Esophagus squamous epithelium (tissue), 5 donors: Measurements from ENCODE around the gene TROAP. TPM values are rescaled to one million over a fixed set of nuclear protein-coding genes. Genes with fewer than 3 reads are reported as not detected.

Experiments used
- DNase-seq: peaks from one replicate; lab custom pipeline; 2025; lab: John Stamatoyannopoulos, UW
- H3K27ac ChIP-seq, 4 donors: fragments of 200-600 bp; sonication (generic); one replicate each; pipeline ENCODE4 v1.5.1; 2016 to 2019; ENCODE audit warnings: mild to moderate bottlenecking in 1 of 4
- H3K27me3 ChIP-seq, 4 donors: fragments of 200-600 bp; sonication (generic); 1 replicate in 3 of 4; 2 replicates in 1 of 4; pipeline versions ENCODE4 v1.5.1 to v1.6.0; 2017 to 2021; ENCODE audit warnings: antibody characterized with exemption in 1 of 4
- H3K36me3 ChIP-seq, 3 donors: fragments of 200-600 bp; sonication (generic); one replicate each; pipeline ENCODE4 v1.5.1; 2016 to 2019
- H3K4me1 ChIP-seq, 3 donors: fragments of 200-600 bp; sonication (generic); one replicate each; pipeline ENCODE4 v1.5.1; 2017 to 2019
- H3K4me3 ChIP-seq, 4 donors: fragments of 200-600 bp; sonication (generic); 1 replicate in 3 of 4; 2 replicates in 1 of 4; pipeline ENCODE4 v1.5.1; 2016 to 2019; ENCODE audit warnings: mild to moderate bottlenecking in 2 of 4, moderate library complexity in 1 of 4
- H3K9me3 ChIP-seq, 3 donors: fragments of 200-600 bp; sonication (generic); one replicate each; pipeline ENCODE4 v1.5.1; 2016 to 2019
- POLR2A ChIP-seq, 4 donors: fragments of 450-650 bp; IDR thresholded peaks; one replicate each; pipeline ENCODE4 v1.6.1; 2017; ENCODE audit warnings: antibody characterized with exemption in 4 of 4, mild to moderate bottlenecking in 4 of 4, moderate library complexity in 3 of 4
- WGBS, 2 donors: methylation state at CpG; one replicate each; pipeline ENCODE4 v1.1.5; 2018; 5-methylcytosine and 5-hydroxymethylcytosine counted together
- intact Hi-C: fragments of 100-400 bp; cut with DNase I; formaldehyde crosslinking; loops from one replicate; pipeline ENCODE4 v1.15.0; 2022
- total RNA-seq, 4 donors: library from RNA; depleted of rRNA; stranded (reverse); fragments of >200 nt; gene quantifications; one replicate each; pipeline ENCODE4 v1.1.0, GENCODE V29; 2016
- TF ChIP-seq, protein P1 (sequence below), 6 experiments: fragments of 450-650 bp in 4 of 6; fragments of 200-600 bp in 2 of 6; sonication (generic) in 2 of 6; IDR thresholded peaks; one replicate each; pipeline ENCODE4 v1.5.1; 2016 to 2019; ENCODE audit warnings: antibody characterized with exemption in 6 of 6, mild to moderate bottlenecking in 4 of 6, moderate library complexity in 4 of 6
- donor health status: DM: yes; HTN: yes; CAD: no.

The TROAP gene
- total RNA-seq, 4 donors from 2014 or later = 4.6 to 17.5 (median 8.8) TPM

DNA sequence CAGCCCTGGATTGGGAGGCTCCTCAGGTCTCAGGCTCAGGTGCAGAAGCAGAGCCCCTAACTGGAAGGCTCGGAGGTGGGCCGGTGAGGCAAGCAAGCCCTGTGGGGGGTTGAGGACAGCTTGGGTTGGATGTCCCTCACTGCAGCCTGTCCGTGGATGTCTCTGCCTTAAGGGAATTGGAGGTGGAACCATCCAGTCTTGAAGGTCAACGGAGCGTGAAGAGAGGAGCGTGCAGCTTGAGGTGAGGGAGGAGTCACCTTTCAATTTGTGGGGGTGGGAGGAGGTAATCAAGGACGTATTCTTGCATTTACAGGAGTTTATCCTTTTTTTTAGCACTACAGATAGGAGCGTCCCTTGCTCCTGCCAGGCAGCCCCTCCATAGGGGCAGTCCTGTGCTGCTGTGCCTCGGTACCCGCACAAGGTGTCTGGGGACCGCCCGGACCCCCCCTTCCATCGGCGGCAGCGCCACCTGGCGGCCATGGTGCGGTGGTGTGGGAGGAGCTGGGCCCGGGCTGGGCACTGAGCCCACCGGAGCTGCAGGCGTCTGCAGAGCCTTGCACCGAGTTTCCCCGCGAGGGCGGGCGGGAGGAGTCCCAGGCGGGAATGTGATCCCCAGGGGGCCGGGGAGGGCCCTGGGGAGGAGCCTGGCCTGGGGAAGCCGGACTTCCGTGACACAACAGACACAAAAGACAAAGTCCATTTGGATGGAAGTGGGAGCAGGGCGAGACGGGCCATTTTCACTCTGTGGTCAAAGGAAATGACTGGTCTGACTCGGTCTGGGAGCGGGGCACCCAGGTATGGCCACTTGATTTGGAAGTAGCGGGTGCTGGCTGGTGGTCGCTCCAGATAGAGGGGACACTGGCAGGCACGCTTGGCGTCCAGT lies 24.5 kb downstream of the TROAP start:
- no peaks in the 10 kb centered on the region for H3K9me3 ChIP-seq
- intact Hi-C loops = no loop called here
- DNase-seq = no peak
- TF ChIP-seq POLR2A (IDR thresholded peaks at IDR 0.05) = no peak
- TF ChIP-seq, protein P1, sequence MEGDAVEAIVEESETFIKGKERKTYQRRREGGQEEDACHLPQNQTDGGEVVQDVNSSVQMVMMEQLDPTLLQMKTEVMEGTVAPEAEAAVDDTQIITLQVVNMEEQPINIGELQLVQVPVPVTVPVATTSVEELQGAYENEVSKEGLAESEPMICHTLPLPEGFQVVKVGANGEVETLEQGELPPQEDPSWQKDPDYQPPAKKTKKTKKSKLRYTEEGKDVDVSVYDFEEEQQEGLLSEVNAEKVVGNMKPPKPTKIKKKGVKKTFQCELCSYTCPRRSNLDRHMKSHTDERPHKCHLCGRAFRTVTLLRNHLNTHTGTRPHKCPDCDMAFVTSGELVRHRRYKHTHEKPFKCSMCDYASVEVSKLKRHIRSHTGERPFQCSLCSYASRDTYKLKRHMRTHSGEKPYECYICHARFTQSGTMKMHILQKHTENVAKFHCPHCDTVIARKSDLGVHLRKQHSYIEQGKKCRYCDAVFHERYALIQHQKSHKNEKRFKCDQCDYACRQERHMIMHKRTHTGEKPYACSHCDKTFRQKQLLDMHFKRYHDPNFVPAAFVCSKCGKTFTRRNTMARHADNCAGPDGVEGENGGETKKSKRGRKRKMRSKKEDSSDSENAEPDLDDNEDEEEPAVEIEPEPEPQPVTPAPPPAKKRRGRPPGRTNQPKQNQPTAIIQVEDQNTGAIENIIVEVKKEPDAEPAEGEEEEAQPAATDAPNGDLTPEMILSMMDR (IDR thresholded peaks at IDR 0.05) = peak; percentile 85 to 97 (median 90)
- H3K27ac ChIP-seq = no peak overlapping the region
- peaks cover 16 to 98% (median 21%) of the 10 kb centered on the region in 4 donors for H3K27me3 ChIP-seq
- H3K4me3 ChIP-seq = peak overlapping the region; percentile 7 to 62 (median 40)
- H3K36me3 ChIP-seq = no peaks in the 10 kb centered on the region
- H3K4me1 ChIP-seq = peaks cover 40 to 53% (median 47%) of the 10 kb centered on the region in 3 donors
- WGBS, 2 donors = 2 to 18% methylated on average over 6 to 23 of the region's 37 CpGs

DNA sequence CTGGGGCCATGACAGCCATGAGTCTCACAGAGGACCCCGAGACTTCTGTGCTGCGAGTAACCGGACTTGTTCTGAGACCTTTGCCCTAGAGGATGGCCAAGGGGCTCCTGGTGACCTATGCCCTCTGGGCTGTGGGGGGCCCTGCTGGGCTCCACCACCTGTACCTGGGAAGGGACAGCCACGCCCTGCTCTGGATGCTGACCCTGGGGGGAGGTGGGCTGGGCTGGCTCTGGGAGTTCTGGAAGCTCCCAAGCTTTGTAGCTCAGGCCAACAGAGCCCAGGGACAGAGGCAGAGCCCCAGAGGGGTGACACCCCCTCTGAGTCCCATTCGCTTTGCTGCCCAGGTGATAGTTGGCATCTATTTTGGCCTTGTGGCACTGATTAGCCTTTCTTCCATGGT lies 25.7 kb downstream of the TROAP start:
- Histone ChIP-seq H3K9me3 (no peaks in the 10 kb centered on the region), H3K27ac (no peak overlapping the region), H3K36me3 (no peaks in the 10 kb centered on the region), H3K4me1 (peaks cover 32 to 41% (median 35%) of the 10 kb centered on the region in 3 donors), H3K27me3 (peaks cover 16 to 97% (median 21%) of the 10 kb centered on the region in 4 donors), H3K4me3 (no peak overlapping the region)
- DNase-seq = no peak
- intact Hi-C loops = no loop called here
- 89 to 100% methylated on average over 4 to 5 of the region's 5 CpGs for WGBS, 2 donors
- TF ChIP-seq, protein P1 (IDR thresholded peaks at IDR 0.05) = no peak
- TF ChIP-seq POLR2A (IDR thresholded peaks at IDR 0.05) = no peak

DNA sequence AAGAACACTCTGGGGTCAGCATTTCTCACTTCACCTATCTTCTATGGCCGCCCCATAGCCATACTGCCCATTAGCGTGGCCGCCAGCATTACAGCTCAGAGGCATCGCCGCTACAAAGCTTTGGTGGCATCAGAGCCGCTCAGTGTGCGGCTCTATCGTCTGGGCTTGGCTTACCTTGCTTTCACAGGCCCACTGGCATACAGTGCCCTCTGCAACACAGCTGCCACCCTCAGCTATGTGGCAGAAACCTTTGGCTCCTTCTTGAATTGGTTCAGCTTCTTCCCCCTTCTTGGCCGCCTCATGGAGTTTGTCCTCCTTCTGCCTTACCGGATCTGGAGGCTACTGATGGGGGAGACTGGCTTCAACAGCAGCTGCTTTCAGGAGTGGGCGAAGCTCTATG lies 26.2 kb downstream of the TROAP start:
- Histone ChIP-seq H3K27ac (no peak overlapping the region), H3K9me3 (no peaks in the 10 kb centered on the region), H3K36me3 (no peaks in the 10 kb centered on the region), H3K4me1 (peaks cover 32 to 38% (median 34%) of the 10 kb centered on the region in 3 donors), H3K4me3 (no peak overlapping the region), H3K27me3 (peaks cover 16 to 93% (median 21%) of the 10 kb centered on the region in 4 donors)
- WGBS, 2 donors = 90 to 97% methylated on average over 6 to 11 of the region's 11 CpGs
- intact Hi-C loops = no loop called here
- no peak for DNase-seq
- no peak for TF ChIP-seq POLR2A (IDR thresholded peaks at IDR 0.05)
- TF ChIP-seq, protein P1 (IDR thresholded peaks at IDR 0.05) = no peak

DNA sequence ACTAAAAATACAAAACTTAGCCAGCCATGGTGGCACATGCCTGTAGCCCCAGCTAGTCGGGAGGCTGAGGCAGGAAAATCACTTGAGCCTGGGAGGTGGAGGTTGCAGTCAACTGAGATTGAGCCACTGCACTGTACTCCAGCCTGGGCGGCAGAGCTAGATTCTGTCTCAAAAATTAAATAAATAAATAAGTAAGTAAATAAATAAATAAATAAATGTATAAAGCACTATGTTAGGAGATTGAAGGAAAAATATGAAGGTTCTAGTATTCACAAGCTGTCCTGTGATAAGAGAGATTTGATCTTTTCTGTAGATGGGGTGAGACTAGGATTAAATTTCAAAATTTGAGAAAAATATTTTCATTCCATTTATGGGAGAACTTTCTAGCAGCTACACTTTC lies 29.3 kb downstream of the TROAP start:
- Histone ChIP-seq H3K4me1 (peaks cover 7 to 10% (median 7%) of the 10 kb centered on the region in 3 donors), H3K36me3 (no peaks in the 10 kb centered on the region), H3K27ac (no peak overlapping the region), H3K4me3 (no peak overlapping the region), H3K9me3 (no peaks in the 10 kb centered on the region), H3K27me3 (peaks cover 0 to 78% (median under 1%) of the 10 kb centered on the region in 4 donors)
- intact Hi-C loops = no loop called here
- DNase-seq = no peak
- TF ChIP-seq, protein P1 (IDR thresholded peaks at IDR 0.05) = no peak
- no peak for TF ChIP-seq POLR2A (IDR thresholded peaks at IDR 0.05)
- 74 to 94% methylated on average over 2 of the region's 2 CpGs for WGBS, 2 donors

DNA sequence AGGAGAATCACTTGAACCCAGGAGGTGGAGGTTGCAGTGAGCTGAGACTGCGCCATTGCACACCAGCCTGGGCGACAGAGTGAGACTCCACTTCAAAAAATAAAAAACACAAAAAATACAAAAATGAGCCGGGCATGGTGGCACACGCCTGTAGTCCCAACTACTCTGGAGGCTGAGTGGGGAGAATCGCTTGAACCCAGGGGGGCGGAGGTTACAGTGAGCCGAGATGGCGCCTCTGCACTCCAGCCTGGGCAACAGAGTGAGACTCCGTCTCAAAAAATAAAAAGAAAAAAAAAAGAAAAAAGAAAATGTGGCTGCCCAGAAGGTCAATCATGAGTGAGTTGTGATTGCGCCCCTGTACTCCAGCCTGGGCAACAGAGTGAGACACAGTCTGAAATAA lies 32.9 kb downstream of the TROAP start:
- Histone ChIP-seq H3K36me3 (no peaks in the 10 kb centered on the region), H3K4me3 (no peak overlapping the region), H3K27ac (no peak overlapping the region), H3K4me1 (peaks cover 4 to 15% (median 10%) of the 10 kb centered on the region in 3 donors), H3K9me3 (no peaks in the 10 kb centered on the region), H3K27me3 (peaks cover 0 to 50% (median 0%) of the 10 kb centered on the region in 4 donors)
- DNase-seq = no peak
- intact Hi-C loops = loop anchor here (5.0 kb wide), 1 partner anchor 156 kb away; no protein-coding TSS in a partner anchor
- TF ChIP-seq, protein P1 (IDR thresholded peaks at IDR 0.05) = no peak
- no peak for TF ChIP-seq POLR2A (IDR thresholded peaks at IDR 0.05)
- WGBS, 2 donors = 87 to 94% methylated on average over 10 of the region's 10 CpGs
